SK-N-MC (cell line): Measurements from ENCODE around the gene ACSL3.

Experiments used
- EZH2 ChIP-seq: fragments of 200-600 bp; sonication (generic); IDR thresholded peaks from one replicate; pipeline ENCODE4 v1.6.1; 2017; ENCODE audit warnings: antibody characterized with exemption
- POLR2AphosphoS5 ChIP-seq: IDR thresholded peaks from 2 replicates; pipeline ENCODE4 v1.6.1; 2012; ENCODE audit warnings: mild to moderate bottlenecking, low read depth, low read length, borderline replicate concordance

DNA sequence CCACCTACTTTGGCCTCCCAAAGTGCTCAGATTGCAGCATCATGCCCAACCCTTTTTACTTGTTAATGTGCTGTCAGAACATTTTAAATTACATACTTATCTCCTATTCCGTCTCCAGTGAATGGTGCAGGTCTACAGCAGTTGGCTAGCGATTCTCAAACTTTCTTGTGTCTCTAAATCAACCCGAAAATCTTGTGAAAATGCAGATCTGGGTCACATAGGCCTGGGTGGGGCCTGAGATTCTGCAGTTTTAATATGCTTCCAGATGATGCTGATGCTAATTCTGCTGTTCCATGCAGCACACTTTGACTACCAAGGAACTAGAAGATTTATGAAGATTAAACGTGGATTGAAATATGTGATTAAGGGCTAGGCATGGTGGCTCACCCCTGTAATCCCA is 14.8 kb upstream of the ACSL3 start:
- TF ChIP-seq POLR2AphosphoS5 (no peak), EZH2 (no peak)
